ENCODE data around the gene RPS18. TPM values are rescaled to one million over a fixed set of nuclear protein-coding genes. Genes with fewer than 3 reads are reported as not detected.
A peak's percentile ranks its signal among the peaks of the same experiment; 100 is the strongest.

Gene RPS18
- total and polyA plus RNA-seq, 4 donors: 742 to 1,432 (median 1,060) TPM

GRCh38 chr6:33248932-33249731 is 22.7 kb upstream of the RPS18 start:
- peak overlapping the region; percentile 92 to 97 for H3K27ac ChIP-seq (ENCODE audit: low read depth in 1 of 2, low read length in 2 of 2)
- peak overlapping the region; percentile 55 to 76 (median 67) for H3K4me3 ChIP-seq (ENCODE audit: low read depth in 1 of 3, low read length in 3 of 3)
- H3K4me1 ChIP-seq (ENCODE audit: control insufficient read depth in 4 of 4, insufficient read depth in 4 of 4, low read length in 3 of 4): peaks cover 2 to 29% (median 23%) of the 10 kb centered on the region in 4 donors
- DNase-seq (ENCODE audit: low spot score): peak; percentile 97
- H3K36me3 ChIP-seq (ENCODE audit: control insufficient read depth in 4 of 4, insufficient read depth in 3 of 4, low read depth in 1 of 4, low read length in 3 of 4): peaks cover 0 to 6% (median 1%) of the 10 kb centered on the region in 4 donors
- no peaks in the 10 kb centered on the region for H3K9me3 ChIP-seq (ENCODE audit: control insufficient read depth in 4 of 4, low read length in 3 of 4)
- TF ChIP-seq RAD21 (IDR thresholded peaks at IDR 0.05): peak; percentile 32 to 39
- peak; percentile 98 to 99 for TF ChIP-seq RXRA (IDR thresholded peaks at IDR 0.05)
- peak; percentile 89 to 95 for TF ChIP-seq HNF4A (conservative IDR thresholded peaks at IDR 0.05)
- TF ChIP-seq ZBTB33 (IDR thresholded peaks at IDR 0.05): peak; percentile 54
- TF ChIP-seq REST (IDR thresholded peaks at IDR 0.05): peak; percentile 82
- peak; percentile 57 for TF ChIP-seq HNF4G (IDR thresholded peaks at IDR 0.05)
- peak; percentile 23 to 86 for TF ChIP-seq GABPA (IDR thresholded peaks at IDR 0.05 in 1 of 2, conservative IDR thresholded peaks at IDR 0.05 in 1 of 2)
- TF ChIP-seq, protein P1, sequence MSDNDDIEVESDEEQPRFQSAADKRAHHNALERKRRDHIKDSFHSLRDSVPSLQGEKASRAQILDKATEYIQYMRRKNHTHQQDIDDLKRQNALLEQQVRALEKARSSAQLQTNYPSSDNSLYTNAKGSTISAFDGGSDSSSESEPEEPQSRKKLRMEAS (IDR thresholded peaks at IDR 0.05): peak; percentile 84
- peak; percentile 30 for TF ChIP-seq FOXA1 (IDR thresholded peaks at IDR 0.05)
- TF ChIP-seq JUND (IDR thresholded peaks at IDR 0.05): peak; percentile 64 to 68
- TF ChIP-seq TAF1 (conservative IDR thresholded peaks at IDR 0.05): peak; percentile 79
- TF ChIP-seq ATF3 (IDR thresholded peaks at IDR 0.05): no peak
- peak; percentile 89 for TF ChIP-seq YY1 (IDR thresholded peaks at IDR 0.05)
- TF ChIP-seq, protein P2, sequence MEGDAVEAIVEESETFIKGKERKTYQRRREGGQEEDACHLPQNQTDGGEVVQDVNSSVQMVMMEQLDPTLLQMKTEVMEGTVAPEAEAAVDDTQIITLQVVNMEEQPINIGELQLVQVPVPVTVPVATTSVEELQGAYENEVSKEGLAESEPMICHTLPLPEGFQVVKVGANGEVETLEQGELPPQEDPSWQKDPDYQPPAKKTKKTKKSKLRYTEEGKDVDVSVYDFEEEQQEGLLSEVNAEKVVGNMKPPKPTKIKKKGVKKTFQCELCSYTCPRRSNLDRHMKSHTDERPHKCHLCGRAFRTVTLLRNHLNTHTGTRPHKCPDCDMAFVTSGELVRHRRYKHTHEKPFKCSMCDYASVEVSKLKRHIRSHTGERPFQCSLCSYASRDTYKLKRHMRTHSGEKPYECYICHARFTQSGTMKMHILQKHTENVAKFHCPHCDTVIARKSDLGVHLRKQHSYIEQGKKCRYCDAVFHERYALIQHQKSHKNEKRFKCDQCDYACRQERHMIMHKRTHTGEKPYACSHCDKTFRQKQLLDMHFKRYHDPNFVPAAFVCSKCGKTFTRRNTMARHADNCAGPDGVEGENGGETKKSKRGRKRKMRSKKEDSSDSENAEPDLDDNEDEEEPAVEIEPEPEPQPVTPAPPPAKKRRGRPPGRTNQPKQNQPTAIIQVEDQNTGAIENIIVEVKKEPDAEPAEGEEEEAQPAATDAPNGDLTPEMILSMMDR (IDR thresholded peaks at IDR 0.05; ENCODE audit: low read depth, low read length, missing input control): peak; percentile 13
- peak; percentile 50 for TF ChIP-seq NR2F2 (IDR thresholded peaks at IDR 0.05)
- TF ChIP-seq SP1 (IDR thresholded peaks at IDR 0.05): peak; percentile 99
- TF ChIP-seq FOXA2 (IDR thresholded peaks at IDR 0.05): no peak
- TF ChIP-seq EGR1 (IDR thresholded peaks at IDR 0.05; ENCODE audit: low read depth in 2 of 2): peak; percentile 78 to 93
- WGBS: under 1% methylated on average over 58 of the region's 58 CpGs
- peak overlapping the region; percentile 79 to 86 for H3K9ac ChIP-seq (ENCODE audit: low read depth in 1 of 2, low read length in 2 of 2)
- H3K27me3 ChIP-seq (ENCODE audit: control insufficient read depth in 4 of 4, insufficient read depth in 4 of 4, low read length in 3 of 4): no peaks in the 10 kb centered on the region
